GM21717 (cell line): ENCODE results near the gene CNBD2.
"Not testable (repeated sequence)": the region's sequence is repeated elsewhere in the genome, so short reads cannot be mapped to it uniquely, and the experiment has no call there.

Experiments
- ATAC-seq: cut with Tn5 transposase; IDR thresholded peaks from one replicate; pipeline ENCODE4 v1.9.1; 2021; ENCODE audit warnings: mild to moderate bottlenecking, moderate library complexity; ENCODE audit not compliant: unreplicated experiment

Gene CNBD2

GRCh38 chr20:35974256-35974655, 5.9 kb downstream of the CNBD2 start:
- no peak for ATAC-seq

- ATAC-seq = no peak
These were observed 7.4 kb downstream of the CNBD2 start for GRCh38 chr20:35975576-35976373.

DNA sequence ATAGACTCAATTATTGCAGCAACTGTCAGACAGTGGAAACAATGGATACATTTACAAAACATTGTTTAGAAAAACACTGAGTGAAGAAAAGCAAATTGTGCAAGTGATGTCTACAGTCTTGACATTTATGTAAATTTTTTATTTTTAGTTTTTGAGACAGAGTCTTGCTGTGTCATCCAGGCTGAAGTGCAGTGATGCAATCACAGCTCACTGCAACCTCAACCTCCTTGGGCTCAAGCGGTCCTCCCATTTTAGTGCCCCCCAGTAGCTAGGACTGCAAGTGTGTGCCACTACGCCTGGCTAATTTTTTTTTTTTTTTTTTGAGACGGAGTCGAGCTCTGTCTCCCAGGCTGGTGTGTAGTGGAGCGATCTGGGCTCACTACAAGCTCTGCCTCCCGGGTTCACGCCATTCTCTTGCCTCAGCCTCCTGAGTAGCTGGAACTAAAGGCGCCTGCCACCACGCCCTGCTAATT, 9.7 kb downstream of the CNBD2 start:
- no peak for ATAC-seq

- no peak for ATAC-seq
These were observed 11.2 kb downstream of the CNBD2 start for GRCh38 chr20:35979544-35979943.

DNA sequence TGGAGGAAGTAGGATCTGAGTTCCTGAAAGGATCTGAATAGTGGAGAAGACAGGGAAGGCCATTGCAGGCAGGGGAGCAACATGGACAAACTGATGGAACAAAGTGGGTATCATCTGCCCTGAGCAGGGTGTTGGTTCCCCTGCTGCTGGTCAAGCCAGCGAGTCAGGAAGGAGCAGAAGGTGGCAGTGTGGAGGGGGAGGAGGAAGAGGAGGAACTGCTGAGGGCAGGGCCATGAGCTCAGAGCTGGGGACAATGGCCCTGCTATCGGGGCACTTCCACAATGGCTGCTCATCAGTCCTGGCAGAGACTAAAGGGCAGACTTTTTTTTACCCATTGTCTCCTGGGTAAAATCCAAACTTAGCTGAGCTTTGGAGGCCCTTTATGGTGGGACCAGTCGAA, 13.6 kb downstream of the CNBD2 start:
- no peak for ATAC-seq

GRCh38 chr20:35984382-35984781, 16.0 kb downstream of the CNBD2 start:
- ATAC-seq = no peak

GRCh38 chr20:35985806-35986205, 17.4 kb downstream of the CNBD2 start:
- no peak for ATAC-seq

GRCh38 chr20:35988910-35989463, 20.6 kb downstream of the CNBD2 start:
- no peak for ATAC-seq

DNA sequence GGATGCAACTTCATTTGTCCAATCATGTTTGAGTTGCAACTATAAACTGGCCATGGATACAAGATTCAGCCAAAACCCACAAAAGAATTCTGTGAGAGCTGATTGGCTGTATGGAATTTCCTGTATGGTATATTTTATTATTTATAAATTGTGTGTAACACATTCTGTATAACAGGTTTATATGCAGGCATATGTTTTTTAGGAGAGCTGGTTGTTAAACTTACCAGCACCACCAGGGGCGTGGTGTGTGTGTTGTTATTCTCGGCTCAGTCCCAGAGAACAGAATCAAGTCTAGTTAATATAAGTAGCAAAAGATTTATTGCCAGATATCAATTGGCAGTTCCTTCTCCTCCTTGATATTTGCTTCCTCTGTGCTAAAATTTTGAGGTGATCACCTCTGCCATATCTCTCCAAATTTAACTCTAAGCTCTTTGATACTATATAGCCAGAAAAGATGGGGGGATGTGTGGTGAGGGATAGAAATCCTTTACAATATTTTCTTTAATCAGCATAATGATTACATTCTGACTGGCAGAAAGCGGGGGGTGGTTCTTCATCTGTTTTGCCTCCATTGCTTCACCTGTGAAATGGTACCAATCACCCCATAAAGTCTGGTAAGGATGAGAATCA, 22.9 kb downstream of the CNBD2 start:
- ATAC-seq = no peak

- no peak for ATAC-seq
These were observed 24.4 kb downstream of the CNBD2 start for GRCh38 chr20:35992713-35993335.

- ATAC-seq = no peak
These were observed 26.6 kb downstream of the CNBD2 start for GRCh38 chr20:35994994-35995453.

- not testable (repeated sequence) for ATAC-seq
These were observed 28.1 kb downstream of the CNBD2 start for GRCh38 chr20:35996492-35996891.

DNA sequence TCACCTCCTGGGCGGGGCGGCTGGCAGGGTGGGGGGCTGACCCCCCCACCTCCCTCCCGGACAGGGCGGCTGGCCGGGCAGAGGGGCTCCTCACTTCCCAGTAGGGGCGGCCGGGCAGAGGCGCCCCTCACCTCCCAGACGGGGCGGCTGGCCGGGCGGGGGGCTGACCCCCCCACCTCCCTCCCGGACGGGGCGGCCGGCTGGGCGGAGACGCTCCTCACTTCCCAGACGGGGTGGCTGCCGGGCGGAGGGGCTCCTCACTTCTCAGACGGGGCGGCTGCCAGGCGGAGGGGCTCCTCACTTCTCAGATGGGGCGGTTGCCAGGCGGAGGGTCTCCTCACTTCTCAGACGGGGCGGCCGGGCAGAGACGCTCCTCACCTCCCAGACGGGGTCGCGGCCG, 32.9 kb downstream of the CNBD2 start:
- not testable (repeated sequence) for ATAC-seq

DNA sequence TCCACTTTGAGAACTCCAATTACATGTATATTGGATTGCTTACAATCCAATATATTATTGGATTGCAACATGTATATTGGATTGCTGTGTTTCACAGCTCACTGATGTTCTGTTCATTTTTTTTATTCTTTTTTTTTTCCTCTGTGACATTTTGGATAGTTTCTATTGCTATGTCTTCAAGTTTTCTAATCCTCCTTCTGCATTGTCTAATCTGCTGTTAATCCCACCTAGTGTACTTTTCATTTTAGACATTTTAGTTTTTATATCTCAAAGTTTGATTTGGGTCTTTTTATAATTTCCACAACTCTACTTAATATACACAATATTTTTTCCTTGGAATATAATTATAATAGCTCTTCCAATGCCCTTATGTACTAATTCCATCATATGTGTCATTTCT, 34.5 kb downstream of the CNBD2 start:
- no peak for ATAC-seq

- no peak for ATAC-seq
These were observed 35.7 kb downstream of the CNBD2 start for GRCh38 chr20:36004045-36004444.

DNA sequence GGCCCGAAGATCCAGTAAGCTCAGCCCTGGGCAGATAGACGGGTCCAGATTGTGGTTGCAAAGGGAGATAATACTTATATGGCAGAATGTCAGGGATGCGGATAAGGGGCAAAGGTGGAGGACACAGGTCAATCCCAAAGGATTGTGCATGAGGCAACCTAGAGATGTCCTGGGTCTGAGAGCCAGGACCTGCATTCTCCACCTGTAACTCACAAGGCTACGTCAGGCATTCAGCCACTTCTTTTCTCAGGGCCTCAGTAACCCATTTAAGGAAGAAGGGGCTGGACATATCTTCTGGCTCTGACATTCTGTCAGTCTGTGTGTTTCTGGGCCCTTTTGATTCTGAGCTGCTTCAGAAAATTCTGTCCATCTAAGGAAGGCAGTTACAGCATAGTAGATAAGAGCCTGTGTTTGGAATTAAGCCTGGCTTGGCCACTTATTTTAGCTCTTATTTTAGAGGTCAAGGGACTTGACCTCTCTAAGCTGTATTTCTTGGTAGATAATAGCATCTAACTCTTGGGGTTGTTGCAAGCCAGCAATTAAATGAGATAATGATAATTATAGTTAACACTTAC, 40.2 kb downstream of the CNBD2 start:
- ATAC-seq = no peak

GRCh38 chr20:36010076-36010475, 41.7 kb downstream of the CNBD2 start:
- ATAC-seq = no peak

- no peak for ATAC-seq
These were observed 42.4 kb downstream of the CNBD2 start for GRCh38 chr20:36010825-36011224.

DNA sequence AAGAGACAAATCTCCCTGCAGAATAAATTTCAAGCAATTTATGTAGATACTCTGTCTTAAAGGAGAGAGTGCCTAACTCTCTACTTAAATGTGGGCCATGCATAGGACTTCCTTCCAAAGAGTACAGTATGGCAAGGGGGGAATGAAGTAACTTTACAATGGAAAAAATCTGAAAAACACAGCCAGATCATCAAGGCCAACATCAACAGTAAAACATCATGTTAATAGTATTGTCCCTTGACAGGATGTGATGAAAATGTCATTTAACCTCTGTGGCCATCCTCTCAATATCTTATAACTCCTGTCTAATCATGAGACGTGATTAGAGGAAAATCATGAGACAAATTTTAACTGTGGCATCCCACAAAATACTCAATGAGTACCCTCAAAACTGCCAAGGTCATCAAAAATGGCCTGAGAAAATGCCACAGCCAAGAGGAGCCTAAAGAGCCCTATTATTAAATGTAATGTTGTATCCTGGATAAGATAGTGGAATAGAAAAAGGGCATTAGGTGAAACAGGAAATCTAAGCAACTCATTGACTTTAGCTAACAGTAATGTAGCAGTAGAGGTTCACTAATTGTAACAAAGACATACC, 47.5 kb downstream of the CNBD2 start:
- no peak for ATAC-seq

DNA sequence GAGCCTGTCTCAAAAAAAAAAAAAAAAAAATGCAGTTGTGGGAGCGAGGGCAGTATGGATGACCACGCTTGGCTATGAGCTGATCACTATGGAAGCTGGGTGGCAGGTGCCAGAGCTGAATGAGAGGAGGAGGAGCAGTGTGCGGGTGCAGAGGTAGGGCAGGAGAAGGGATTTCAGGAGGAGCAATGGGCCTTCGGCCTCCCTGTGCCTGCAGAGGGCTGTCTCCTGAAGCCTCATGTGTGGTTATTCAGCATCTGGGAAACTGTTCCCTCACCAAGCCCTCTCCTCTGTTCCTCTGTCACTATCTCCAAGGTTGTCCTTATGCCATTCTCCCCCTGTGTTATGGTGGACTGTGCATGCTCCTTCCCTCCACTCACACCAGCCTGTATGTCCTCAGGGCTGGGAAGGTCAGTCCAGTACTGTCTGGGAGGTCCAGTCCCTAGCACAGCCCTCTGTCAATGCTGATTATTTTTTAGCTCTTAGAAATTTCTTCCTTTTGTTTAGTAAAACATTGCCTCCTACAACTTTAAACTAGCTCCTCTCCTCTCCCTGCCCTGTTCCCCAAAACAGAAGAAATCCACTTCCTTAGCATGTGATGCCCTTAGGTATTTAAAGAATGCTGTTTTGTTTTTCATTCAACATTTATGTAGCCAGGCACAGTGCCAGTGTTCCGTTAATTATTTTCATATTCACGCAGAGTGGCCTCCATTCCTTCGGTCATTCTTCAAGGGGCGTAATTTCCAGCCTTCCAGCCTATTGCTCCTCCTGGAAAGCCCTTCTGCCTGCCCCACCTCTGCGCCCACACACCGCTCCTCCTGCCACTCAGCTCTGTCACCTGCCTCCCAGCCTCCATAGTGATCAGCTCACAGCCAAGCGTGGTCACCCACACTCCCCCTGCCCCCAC, 48.9 kb downstream of the CNBD2 start:
- ATAC-seq = no peak
